Measurements from ENCODE around the gene SYTL3. TPM values are rescaled to one million over a fixed set of nuclear protein-coding genes. Genes with fewer than 3 reads are reported as not detected.
A peak's percentile ranks its signal among the peaks of the same experiment; 100 is the strongest.
"Not testable (repeated sequence)": the region's sequence is repeated elsewhere in the genome, so short reads cannot be mapped to it uniquely, and the experiment has no call there.

Gene SYTL3
- total and polyA plus RNA-seq, 7 donors, result 1.6 to 6.9 (median 3.3) TPM

GRCh38 chr6:158631678-158632537, 17.9 kb upstream of the SYTL3 start:
- Histone ChIP-seq H3K27me3 (no peaks in the 10 kb centered on the region), H3K4me1 (peaks cover 0 to 18% (median 11%) of the 10 kb centered on the region in 4 donors), H3K9me3 (no peaks in the 10 kb centered on the region), H3K4me3 (no peak overlapping the region), H3K36me3 (peaks cover 0 to 62% (median 13%) of the 10 kb centered on the region in 4 donors), H3K27ac (peak overlapping the region; percentile 54 to 68 (median 57))
- peak; percentile 85 for DNase-seq
- TF ChIP-seq CTCF (IDR thresholded peaks at IDR 0.05) (no peak), EP300 (IDR thresholded peaks at IDR 0.05) (no peak), POLR2A (IDR thresholded peaks at IDR 0.05) (no peak), POLR2AphosphoS5 (IDR thresholded peaks at IDR 0.05) (peak in 1 of 4 donors; percentile 8)
- WGBS, 2 donors, result 28 to 55% methylated on average over 19 of the region's 19 CpGs
- intact Hi-C loops (cut with DNase I), result no loop called here

- H3K9me3 ChIP-seq; H3K27me3 ChIP-seq; H3K4me3 ChIP-seq; DNase-seq; intact Hi-C loops (cut with DNase I): not testable (repeated sequence)
- H3K36me3 ChIP-seq, result peaks cover 0 to 62% (median 17%) of the 10 kb centered on the region in 4 donors
- peaks cover 0 to 18% (median 11%) of the 10 kb centered on the region in 4 donors for H3K4me1 ChIP-seq
- peak overlapping the region; percentile 54 to 68 (median 57) for H3K27ac ChIP-seq
- 96 to 97% methylated on average over 3 of the region's 3 CpGs for WGBS, 2 donors
These were observed 17.2 kb upstream of the SYTL3 start for GRCh38 chr6:158632538-158633119.

GRCh38 chr6:158633127-158633526, 16.7 kb upstream of the SYTL3 start:
- WGBS, 2 donors, result 95 to 97% methylated on average over 11 of the region's 11 CpGs
- no peak for TF ChIP-seq EP300 (IDR thresholded peaks at IDR 0.05)
- no peak for TF ChIP-seq CTCF (IDR thresholded peaks at IDR 0.05)
- no peak for TF ChIP-seq POLR2AphosphoS5 (IDR thresholded peaks at IDR 0.05)
- TF ChIP-seq POLR2A (IDR thresholded peaks at IDR 0.05), result no peak
- H3K36me3 ChIP-seq, result peaks cover 0 to 61% (median 18%) of the 10 kb centered on the region in 4 donors
- H3K4me3 ChIP-seq, result no peak overlapping the region
- no peaks in the 10 kb centered on the region for H3K27me3 ChIP-seq
- H3K4me1 ChIP-seq, result peaks cover 0 to 18% (median 11%) of the 10 kb centered on the region in 4 donors
- intact Hi-C loops (cut with DNase I), result no loop called here
- H3K9me3 ChIP-seq, result no peaks in the 10 kb centered on the region
- no peak for DNase-seq
- no peak overlapping the region for H3K27ac ChIP-seq

GRCh38 chr6:158634695-158635426, 15.0 kb upstream of the SYTL3 start:
- Histone ChIP-seq H3K27me3 (no peaks in the 10 kb centered on the region), H3K27ac (no peak overlapping the region), H3K36me3 (peaks cover 0 to 54% (median 18%) of the 10 kb centered on the region in 4 donors), H3K4me1 (peaks cover 0 to 22% (median 13%) of the 10 kb centered on the region in 4 donors), H3K9me3 (no peaks in the 10 kb centered on the region), H3K4me3 (no peak overlapping the region)
- 53 to 64% methylated on average over 6 of the region's 6 CpGs for WGBS, 2 donors
- TF ChIP-seq POLR2AphosphoS5 (IDR thresholded peaks at IDR 0.05) (no peak), POLR2A (IDR thresholded peaks at IDR 0.05) (no peak), EP300 (IDR thresholded peaks at IDR 0.05) (no peak), CTCF (IDR thresholded peaks at IDR 0.05) (no peak)
- DNase-seq, result no peak
- intact Hi-C loops (cut with DNase I), result no loop called here
